ELF-1 (cell line): ENCODE results near the gene SLC25A4.
"Not testable (repeated sequence)": the region's sequence is repeated elsewhere in the genome, so short reads cannot be mapped to it uniquely, and the experiment has no call there.

ENCODE experiments used
- DNase-seq: peaks from one replicate; pipeline ENCODE4 v3.0.0-alpha.2; 2016; ENCODE audit warnings: low read depth, low spot score

The SLC25A4 gene

DNA sequence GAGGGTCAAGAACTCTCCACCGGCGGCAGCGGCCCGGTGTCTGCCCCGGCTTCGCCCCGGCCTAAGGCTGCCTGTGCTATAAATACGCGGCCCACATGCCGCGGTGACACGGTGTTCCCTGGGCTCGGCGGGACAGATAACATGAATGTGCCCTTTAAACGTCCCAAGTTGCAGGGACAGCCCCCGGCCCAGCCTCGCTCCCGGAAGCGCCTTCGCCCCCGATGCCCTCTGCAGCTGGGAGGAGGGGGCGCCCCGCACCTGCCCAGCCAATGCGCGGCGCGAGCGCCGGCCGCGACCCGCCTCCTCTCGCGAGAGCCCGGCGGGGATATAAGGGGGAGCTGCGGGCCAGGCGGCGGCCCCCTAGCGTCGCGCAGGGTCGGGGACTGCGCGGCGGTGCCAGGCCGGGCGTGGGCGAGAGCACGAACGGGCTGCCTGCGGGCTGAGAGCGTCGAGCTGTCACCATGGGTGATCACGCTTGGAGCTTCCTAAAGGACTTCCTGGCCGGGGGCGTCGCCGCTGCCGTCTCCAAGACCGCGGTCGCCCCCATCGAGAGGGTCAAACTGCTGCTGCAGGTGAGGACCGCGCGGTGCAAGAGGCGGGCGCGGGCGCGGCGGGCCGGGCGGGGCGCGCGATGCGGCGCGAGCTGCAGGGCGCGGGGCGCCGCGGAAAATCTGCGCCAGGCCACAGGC lies at the start of gene SLC25A4:
Gene SLC25A4 (plus strand): TSS at position 355 of the 689 bp plus-strand sequence. CDS start 107 bp downstream, at position 462.
- DNase-seq = peak; percentile 93

- DNase-seq = no peak
Observed at GRCh38 chr4:185093603-185094002, 49.5 kb upstream of the SLC25A4 start.

GRCh38 chr4:185096032-185096653 lies 46.9 kb upstream of the SLC25A4 start:
- DNase-seq = no peak

DNA sequence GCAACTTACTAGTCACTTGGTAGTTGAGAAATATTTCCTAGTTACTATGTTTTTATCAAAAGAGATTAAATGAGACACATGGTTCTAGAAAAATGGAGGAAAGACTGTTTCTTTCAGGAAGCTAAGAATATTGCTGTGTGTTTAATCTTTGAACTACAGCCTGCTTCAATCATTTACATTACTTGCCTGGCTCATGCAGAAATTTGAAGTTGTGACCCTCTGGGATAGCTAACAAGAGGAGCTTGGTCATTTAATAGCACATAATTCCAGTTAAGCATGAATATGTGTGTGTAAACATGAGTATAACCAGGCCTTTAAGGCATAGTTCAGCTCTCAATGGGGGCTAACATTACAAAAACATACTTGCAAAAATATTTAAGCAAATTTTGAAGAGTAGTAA lies 44.6 kb upstream of the SLC25A4 start:
- DNase-seq = no peak

GRCh38 chr4:185099024-185099682 lies 43.9 kb upstream of the SLC25A4 start:
- DNase-seq = peak; percentile 59

DNA sequence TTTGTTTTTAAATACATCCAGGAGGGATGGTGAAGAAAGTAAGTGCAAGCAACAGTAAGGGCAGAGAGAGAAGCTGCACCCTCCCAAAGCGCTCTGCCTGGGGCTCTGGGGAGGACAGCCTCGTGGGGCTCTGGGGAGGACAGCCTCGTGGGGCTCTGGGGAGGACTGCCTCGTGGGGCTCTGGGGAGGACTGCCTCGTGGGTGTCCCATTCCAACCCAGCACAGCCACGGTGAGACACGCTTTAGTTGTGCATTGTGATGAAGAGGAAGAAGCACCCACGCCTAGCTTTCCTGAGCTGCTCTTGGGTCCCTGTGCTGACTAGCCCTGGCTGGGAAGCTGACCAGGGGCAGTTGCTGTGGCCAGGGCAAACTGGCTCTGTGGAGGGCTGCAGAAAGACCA lies 43.1 kb upstream of the SLC25A4 start:
- DNase-seq = no peak

GRCh38 chr4:185100423-185100822 lies 42.6 kb upstream of the SLC25A4 start:
- no peak for DNase-seq

DNA sequence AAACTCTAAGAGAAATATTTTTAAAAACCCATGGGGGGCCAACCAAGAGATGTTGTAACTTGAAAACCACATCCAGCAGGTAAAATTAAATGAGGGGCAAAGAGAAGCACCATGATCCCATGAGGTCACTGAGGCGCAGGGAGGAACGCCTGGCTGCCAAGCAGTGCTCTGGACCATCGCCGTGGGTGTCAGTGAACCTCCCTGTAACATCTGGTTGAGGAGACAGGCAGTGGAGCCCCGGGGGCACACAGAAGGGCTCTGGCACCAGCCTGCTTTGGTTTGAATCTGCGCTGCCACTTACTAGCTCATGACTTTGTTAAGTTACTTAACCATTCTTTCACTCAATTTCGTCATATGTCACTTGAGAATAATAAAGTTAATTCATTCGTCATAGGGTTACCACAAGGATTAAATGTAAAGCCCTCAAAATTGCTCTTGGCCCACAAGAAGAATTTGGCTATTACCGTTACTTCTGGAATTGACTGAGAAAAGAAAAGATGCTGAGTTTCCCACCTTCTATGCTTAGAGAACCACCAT lies 41.6 kb upstream of the SLC25A4 start:
- no peak for DNase-seq

DNA sequence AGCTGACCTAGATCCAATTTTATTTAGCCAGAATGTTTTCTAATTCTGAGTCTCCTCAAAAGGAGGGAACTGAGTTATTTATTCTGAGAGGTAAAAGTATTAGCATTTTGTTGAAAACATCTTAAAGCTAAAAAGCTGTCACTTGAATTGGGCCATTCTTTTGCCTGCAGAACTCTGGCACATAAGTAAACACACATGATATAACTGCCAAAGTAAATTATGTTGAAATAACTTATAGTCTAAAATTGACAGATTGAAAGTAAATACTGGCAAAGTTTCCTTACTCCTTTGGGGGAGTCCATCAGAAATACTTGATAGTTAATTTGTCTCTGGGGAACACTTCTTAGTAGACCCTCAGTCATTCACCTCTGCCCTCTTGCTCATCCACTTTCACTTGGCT lies 38.3 kb upstream of the SLC25A4 start:
- no peak for DNase-seq

GRCh38 chr4:185106353-185106752 lies 36.7 kb upstream of the SLC25A4 start:
- no peak for DNase-seq

GRCh38 chr4:185107574-185107973 lies 35.5 kb upstream of the SLC25A4 start:
- not testable (repeated sequence) for DNase-seq

GRCh38 chr4:185108185-185108584 lies 34.9 kb upstream of the SLC25A4 start:
- no peak for DNase-seq

DNA sequence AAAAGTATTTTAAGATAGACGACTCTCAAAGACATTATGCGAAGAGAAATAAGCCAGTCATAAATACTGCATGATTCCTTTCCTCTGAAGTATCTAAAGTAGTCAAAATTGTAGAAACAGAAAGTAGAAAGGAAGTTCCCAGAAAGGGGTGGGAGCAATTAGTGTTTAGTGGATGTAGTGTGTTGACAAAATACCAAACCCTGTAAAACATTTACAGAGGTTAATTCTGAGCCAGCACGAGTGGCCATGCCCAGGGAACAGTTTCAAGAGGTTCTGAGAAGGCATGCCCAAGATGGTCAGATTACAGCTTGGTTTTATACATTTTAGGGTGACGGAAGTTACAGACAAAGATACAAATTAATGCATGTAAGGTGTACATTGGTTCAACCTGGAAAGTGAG lies 34.4 kb upstream of the SLC25A4 start:
- DNase-seq = no peak

DNA sequence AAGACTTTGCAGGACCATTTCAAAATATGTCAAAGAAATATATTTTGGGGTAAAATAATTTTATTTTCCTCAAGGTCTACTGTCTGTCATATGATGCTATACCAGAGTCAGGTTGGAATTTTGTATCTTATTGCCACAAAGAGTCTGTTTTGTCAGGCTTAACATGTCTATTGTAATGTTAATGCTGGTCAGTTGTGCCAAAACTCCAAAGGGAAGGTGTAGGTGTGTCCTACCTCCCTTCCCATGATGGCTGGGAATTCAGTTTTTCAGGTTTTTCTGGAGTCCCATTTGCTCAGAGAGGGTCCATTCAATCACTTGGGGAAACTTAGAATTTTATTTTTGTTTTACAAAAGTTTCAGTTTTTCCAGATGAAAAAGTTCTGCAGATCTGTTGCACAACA lies 33.3 kb upstream of the SLC25A4 start:
- DNase-seq = peak; percentile 71

GRCh38 chr4:185110375-185110823 lies 32.7 kb upstream of the SLC25A4 start:
- DNase-seq = no peak

GRCh38 chr4:185112104-185112503 lies 31.0 kb upstream of the SLC25A4 start:
- peak; percentile 53 for DNase-seq

GRCh38 chr4:185113340-185113739 lies 29.7 kb upstream of the SLC25A4 start:
- no peak for DNase-seq

GRCh38 chr4:185115827-185116232 lies 27.2 kb upstream of the SLC25A4 start:
- peak; percentile 90 for DNase-seq

- no peak for DNase-seq
Observed at GRCh38 chr4:185117300-185117934, 25.6 kb upstream of the SLC25A4 start.

- DNase-seq = no peak
Observed at GRCh38 chr4:185118876-185119275, 24.2 kb upstream of the SLC25A4 start.

DNA sequence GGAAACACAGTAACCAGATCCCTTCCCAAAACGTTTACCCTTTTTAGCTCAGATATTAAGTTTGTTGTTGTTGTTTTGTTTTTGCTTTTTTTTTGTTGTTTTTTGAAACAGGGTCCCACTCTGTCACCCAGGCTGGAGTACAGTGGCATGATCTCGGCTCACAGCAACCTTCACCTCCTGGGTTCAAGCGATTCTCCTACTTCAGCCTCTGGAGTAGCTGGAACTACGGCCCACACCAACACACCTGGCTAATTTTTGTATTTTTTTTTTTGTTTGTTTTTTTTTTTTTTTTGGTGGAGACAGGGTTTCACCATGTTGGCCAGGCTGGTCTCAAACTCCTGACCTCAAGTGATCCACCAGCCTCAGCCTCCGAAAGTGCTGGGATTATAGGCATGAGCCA lies 23.6 kb upstream of the SLC25A4 start:
- DNase-seq = not testable (repeated sequence)
